GM12873 (cell line): ENCODE data around the gene GRK5.

Experiments used
- TF ChIP-seq, protein P1 (sequence below): IDR thresholded peaks from 2 replicates; pipeline ENCODE4 v1.5.1; 2012; ENCODE audit warnings: low read depth, mild to moderate bottlenecking, moderate library complexity, low read length, control low read depth; ENCODE audit not compliant: insufficient read depth; ENCODE audit errors: missing control alignments

GRK5 gene

DNA sequence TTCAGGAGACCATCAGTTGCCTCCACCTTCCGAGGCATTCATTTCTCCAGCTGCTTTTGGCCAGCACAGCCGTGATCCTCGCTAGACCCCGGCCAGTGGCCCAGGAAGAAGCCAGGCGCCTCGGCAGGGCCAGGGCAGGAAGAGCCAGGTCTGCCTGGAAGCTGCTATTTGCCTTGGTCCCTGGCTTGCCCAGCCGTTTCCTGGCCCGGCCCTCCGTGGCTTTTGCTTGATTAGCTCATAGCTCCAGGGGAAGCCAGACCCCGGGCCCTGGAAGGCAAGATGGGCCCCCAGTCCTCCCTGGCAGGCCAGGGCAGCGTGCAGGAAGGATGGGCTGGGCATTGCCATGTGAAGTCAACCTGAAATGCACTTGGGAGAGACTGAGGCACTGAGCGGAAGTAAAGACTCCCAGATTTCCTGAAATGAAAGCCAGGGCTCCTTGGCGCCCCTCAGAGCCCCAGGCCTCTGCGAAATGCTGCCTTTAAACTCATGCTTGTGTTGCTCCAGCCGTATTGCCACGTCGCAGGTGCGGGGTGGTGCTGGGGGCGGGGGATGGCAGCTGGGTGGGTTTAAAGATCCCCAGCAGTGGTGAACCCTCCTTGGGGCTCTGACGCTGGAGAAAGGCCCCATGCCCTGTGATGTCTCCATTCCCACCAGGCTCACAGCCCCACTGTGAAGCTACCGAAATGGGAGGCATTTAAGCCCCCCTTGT, 160.6 kb downstream of the GRK5 start:
- TF ChIP-seq, protein P1, sequence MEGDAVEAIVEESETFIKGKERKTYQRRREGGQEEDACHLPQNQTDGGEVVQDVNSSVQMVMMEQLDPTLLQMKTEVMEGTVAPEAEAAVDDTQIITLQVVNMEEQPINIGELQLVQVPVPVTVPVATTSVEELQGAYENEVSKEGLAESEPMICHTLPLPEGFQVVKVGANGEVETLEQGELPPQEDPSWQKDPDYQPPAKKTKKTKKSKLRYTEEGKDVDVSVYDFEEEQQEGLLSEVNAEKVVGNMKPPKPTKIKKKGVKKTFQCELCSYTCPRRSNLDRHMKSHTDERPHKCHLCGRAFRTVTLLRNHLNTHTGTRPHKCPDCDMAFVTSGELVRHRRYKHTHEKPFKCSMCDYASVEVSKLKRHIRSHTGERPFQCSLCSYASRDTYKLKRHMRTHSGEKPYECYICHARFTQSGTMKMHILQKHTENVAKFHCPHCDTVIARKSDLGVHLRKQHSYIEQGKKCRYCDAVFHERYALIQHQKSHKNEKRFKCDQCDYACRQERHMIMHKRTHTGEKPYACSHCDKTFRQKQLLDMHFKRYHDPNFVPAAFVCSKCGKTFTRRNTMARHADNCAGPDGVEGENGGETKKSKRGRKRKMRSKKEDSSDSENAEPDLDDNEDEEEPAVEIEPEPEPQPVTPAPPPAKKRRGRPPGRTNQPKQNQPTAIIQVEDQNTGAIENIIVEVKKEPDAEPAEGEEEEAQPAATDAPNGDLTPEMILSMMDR = no peak

DNA sequence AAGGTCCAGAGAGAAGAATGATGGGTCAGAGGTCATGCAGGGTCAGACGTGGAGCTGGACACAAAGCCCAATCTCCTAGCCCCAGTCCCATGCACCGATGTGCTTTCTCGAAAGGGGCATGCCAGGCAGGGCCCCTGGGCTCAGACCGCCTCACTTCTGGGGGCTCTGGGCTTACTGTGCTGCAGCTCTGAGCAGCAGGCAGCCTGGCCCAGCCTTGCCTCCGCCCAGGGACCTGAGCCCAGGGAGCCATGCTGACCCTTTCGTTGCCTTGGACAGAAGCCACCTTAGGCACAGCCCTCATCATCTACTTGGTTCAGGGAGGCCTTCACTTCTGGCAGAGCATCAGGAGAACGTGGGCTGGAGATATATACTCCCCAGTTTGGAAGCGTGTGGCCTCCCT, 161.2 kb downstream of the GRK5 start:
- TF ChIP-seq, protein P1 = no peak

GRCh38 chr10:119368991-119369869, 161.9 kb downstream of the GRK5 start:
- TF ChIP-seq, protein P1 = no peak

GRCh38 chr10:119370111-119370741, 162.9 kb downstream of the GRK5 start:
- TF ChIP-seq, protein P1 = no peak

GRCh38 chr10:119370972-119371703, 163.8 kb downstream of the GRK5 start:
- TF ChIP-seq, protein P1 = no peak

DNA sequence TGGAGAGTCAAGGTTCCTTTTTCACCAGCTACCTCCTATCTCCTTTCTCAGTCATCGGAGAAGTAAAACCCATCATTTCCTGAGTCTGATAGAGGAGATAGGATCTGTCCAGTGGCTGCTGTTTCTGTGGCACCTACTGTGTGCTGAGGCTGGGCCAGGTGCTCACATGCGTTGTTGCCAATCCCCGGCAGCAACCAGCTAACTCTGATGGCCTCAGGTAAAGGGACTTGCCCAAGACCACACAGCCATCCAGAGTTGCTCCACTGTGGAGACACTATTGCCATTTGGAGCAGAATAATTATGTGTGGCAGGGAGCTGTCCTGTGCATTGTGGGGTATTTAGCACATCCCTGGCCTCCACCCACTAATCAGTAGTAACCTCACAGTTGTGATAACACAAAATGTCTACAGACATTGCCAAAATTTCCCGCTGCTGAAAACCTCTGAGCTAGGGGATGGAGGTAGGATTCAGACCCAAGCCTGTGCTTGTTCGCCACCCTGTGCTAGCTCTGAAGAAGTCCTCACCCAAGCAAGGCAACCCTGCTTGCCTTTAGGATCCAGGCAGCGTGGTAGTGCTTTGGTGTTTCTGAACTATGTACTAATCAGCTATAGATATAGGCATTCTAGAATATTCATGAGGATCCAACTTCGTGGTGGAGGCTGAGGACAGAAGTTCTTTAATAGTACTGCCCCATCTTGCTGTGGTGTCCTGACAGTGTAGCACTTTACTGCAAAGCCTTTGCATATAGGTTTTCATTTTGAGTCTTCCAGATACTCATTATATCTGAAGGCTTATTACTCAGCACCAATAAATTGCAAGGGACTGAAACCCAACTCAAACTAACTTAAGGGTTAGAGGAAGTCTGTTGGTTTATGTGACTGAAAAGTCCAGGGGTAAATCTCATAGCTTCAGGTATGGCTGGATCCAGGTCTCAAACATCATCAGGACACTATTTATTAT, 164.6 kb downstream of the GRK5 start:
- TF ChIP-seq, protein P1 = peak; percentile 14
